ENCODE data around the gene GPRASP1.

GPRASP1 gene, protein sequence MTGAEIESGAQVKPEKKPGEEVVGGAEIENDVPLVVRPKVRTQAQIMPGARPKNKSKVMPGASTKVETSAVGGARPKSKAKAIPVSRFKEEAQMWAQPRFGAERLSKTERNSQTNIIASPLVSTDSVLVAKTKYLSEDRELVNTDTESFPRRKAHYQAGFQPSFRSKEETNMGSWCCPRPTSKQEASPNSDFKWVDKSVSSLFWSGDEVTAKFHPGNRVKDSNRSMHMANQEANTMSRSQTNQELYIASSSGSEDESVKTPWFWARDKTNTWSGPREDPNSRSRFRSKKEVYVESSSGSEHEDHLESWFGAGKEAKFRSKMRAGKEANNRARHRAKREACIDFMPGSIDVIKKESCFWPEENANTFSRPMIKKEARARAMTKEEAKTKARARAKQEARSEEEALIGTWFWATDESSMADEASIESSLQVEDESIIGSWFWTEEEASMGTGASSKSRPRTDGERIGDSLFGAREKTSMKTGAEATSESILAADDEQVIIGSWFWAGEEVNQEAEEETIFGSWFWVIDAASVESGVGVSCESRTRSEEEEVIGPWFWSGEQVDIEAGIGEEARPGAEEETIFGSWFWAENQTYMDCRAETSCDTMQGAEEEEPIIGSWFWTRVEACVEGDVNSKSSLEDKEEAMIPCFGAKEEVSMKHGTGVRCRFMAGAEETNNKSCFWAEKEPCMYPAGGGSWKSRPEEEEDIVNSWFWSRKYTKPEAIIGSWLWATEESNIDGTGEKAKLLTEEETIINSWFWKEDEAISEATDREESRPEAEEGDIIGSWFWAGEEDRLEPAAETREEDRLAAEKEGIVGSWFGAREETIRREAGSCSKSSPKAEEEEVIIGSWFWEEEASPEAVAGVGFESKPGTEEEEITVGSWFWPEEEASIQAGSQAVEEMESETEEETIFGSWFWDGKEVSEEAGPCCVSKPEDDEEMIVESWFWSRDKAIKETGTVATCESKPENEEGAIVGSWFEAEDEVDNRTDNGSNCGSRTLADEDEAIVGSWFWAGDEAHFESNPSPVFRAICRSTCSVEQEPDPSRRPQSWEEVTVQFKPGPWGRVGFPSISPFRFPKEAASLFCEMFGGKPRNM (N-terminal part only)

DNA sequence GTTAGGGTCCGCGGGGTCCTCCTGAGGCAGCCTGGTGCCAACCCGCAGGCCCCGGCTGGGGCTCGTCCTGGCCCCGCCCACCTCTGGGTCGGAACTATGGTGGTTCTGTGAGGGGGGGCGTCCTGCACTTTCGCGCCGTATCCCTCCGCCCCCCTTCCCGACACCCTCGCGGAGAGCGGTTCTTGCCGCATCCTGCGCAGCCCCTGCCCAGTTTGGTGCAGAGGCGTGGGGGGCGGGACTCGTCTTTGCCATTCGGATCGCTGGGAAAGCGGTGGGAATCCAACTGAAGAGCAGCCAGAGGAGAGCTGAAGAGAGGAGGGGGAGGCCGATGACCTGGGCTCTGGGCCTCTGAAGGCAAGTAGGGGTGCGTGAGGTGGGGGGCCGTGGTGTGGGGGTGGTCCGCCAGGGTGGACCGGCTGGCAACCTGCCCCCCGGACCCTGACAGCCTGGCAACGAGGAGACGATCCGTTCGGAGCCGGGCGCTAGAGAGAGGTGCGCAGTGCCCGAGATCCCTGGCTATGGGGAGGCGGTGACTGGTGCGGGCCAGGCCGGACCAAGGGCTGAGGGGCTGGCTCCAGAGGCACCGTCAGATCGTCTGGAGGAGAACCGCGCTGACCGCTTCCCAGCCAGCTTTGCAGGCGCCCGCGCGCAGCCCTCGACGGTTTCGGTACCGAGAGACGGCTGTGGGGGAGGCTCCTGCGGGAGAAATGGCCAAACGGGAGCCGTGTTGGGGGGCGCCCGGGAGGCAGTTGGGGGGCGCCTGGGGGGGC, at the start of gene GPRASP1:
Gene GPRASP1, plus strand, starts transcription at position 242 of the 770 bp plus-strand sequence. CDS start 2,431 bp downstream, outside the sequence.
- TF ChIP-seq ZNF274 (IDR thresholded peaks at IDR 0.05; ENCODE audit: low read depth, low read length) (no peak), YY1 (IDR thresholded peaks at IDR 0.05; ENCODE audit: insufficient read depth, insufficient read length) (no peak), SUZ12 (IDR thresholded peaks at IDR 0.05; ENCODE audit: extremely low read depth, insufficient read depth, insufficient read length) (no peak)
- Histone ChIP-seq H3K4me1 (ENCODE audit: insufficient read depth, insufficient read length) (no peaks in the 10 kb centered on the region), H3K27me3 (ENCODE audit: insufficient read depth, insufficient read length) (peaks cover 17% of the 10 kb centered on the region), H3K36me3 (ENCODE audit: insufficient read depth, insufficient read length, low read length) (no peaks in the 10 kb centered on the region), H3K4me3 (ENCODE audit: insufficient read length, low read depth) (peak within 1 kb of the TSS; percentile 45), H3K9me3 (ENCODE audit: insufficient read depth, low read length) (no peaks in the 10 kb centered on the region), H3K9ac (ENCODE audit: insufficient read length, low read depth) (peak within 1 kb of the TSS; percentile 72)
- DNase-seq (ENCODE audit: low read depth, low spot score): peak; percentile 5

DNA sequence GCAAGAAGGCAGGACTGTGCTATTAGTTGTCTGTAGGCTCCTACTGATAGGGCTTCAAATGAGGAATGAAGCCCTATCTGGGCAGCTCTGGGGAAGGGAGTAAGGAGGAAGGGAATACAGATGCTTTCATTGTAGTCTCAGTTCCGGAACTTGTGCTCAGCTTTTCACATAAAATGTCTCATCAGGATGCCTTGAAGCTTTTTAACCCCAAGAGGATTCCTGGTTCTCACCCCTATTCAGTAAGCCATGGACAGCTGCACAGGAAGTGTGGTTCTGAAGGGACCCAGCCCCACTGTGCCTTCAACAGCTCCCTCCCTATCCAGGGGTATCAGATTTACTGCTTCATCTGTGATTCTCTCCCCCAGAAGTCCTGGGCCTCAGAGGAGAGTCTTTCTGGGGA, 47.0 kb upstream of the GPRASP1 start:
- Histone ChIP-seq H3K9me3 (ENCODE audit: insufficient read depth, low read length) (no peaks in the 10 kb centered on the region), H3K4me3 (ENCODE audit: insufficient read length, low read depth) (no peak overlapping the region), H3K36me3 (ENCODE audit: insufficient read depth, insufficient read length, low read length) (peaks cover 27% of the 10 kb centered on the region), H3K27me3 (ENCODE audit: insufficient read depth, insufficient read length) (no peaks in the 10 kb centered on the region), H3K9ac (ENCODE audit: insufficient read length, low read depth) (no peak overlapping the region), H3K4me1 (ENCODE audit: insufficient read depth, insufficient read length) (no peaks in the 10 kb centered on the region)
- no peak for DNase-seq (ENCODE audit: low read depth, low spot score)
- no peak for TF ChIP-seq YY1 (IDR thresholded peaks at IDR 0.05; ENCODE audit: insufficient read depth, insufficient read length)

DNA sequence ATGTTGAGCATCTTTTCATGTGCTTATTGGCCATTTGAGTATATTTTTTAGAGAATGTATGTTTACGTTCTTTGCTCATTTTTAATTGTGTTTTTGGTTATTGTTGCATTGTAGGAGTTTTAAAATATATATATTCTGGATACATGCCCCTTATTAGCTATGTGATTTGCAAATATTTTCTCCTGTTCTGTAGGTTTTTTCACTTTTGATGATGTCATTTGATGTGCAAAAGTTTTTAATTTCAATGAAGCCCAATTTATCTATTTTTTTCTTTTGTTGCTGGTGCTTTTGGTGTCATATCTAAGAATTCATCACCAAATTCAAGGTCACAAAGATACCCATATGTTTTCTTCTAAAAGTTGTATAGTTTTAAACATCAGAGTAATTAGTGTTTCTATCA, 45.2 kb upstream of the GPRASP1 start:
- Histone ChIP-seq H3K4me1 (ENCODE audit: insufficient read depth, insufficient read length) (no peaks in the 10 kb centered on the region), H3K36me3 (ENCODE audit: insufficient read depth, insufficient read length, low read length) (peaks cover 23% of the 10 kb centered on the region), H3K27me3 (ENCODE audit: insufficient read depth, insufficient read length) (no peaks in the 10 kb centered on the region), H3K9me3 (ENCODE audit: insufficient read depth, low read length) (no peaks in the 10 kb centered on the region), H3K4me3 (ENCODE audit: insufficient read length, low read depth) (no peak overlapping the region), H3K9ac (ENCODE audit: insufficient read length, low read depth) (no peak overlapping the region)
- TF ChIP-seq ZNF274 (IDR thresholded peaks at IDR 0.05; ENCODE audit: low read depth, low read length) (no peak), YY1 (IDR thresholded peaks at IDR 0.05; ENCODE audit: insufficient read depth, insufficient read length) (no peak), SUZ12 (IDR thresholded peaks at IDR 0.05; ENCODE audit: extremely low read depth, insufficient read depth, insufficient read length) (no peak)
- no peak for DNase-seq (ENCODE audit: low read depth, low spot score)

DNA sequence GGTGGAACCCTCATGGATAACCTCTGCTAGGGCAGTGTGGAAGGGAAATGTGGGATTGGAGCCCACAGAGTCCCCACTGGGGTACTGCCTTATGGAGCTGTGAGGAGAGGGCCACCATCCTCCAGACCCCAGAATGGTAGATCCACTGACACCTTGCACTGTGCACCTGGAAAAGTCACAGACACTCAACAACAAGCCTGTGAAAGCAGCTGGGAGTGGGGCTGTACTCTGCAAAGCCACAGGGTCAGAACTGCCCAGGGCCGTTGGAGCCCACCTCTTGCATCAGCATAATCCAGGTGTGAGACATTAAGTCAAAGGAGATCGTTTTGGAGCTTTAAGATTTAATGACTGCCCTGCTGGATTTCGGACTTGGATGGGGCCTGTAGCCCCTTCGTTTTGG, 40.4 kb upstream of the GPRASP1 start:
- Histone ChIP-seq H3K4me3 (ENCODE audit: insufficient read length, low read depth) (no peak overlapping the region), H3K9me3 (ENCODE audit: insufficient read depth, low read length) (no peaks in the 10 kb centered on the region), H3K9ac (ENCODE audit: insufficient read length, low read depth) (no peak overlapping the region), H3K27me3 (ENCODE audit: insufficient read depth, insufficient read length) (no peaks in the 10 kb centered on the region), H3K36me3 (ENCODE audit: insufficient read depth, insufficient read length, low read length) (no peaks in the 10 kb centered on the region), H3K4me1 (ENCODE audit: insufficient read depth, insufficient read length) (no peaks in the 10 kb centered on the region)
- DNase-seq (ENCODE audit: low read depth, low spot score): no peak
- TF ChIP-seq SUZ12 (IDR thresholded peaks at IDR 0.05; ENCODE audit: extremely low read depth, insufficient read depth, insufficient read length) (no peak), ZNF274 (IDR thresholded peaks at IDR 0.05; ENCODE audit: low read depth, low read length) (no peak), YY1 (IDR thresholded peaks at IDR 0.05; ENCODE audit: insufficient read depth, insufficient read length) (no peak)

DNA sequence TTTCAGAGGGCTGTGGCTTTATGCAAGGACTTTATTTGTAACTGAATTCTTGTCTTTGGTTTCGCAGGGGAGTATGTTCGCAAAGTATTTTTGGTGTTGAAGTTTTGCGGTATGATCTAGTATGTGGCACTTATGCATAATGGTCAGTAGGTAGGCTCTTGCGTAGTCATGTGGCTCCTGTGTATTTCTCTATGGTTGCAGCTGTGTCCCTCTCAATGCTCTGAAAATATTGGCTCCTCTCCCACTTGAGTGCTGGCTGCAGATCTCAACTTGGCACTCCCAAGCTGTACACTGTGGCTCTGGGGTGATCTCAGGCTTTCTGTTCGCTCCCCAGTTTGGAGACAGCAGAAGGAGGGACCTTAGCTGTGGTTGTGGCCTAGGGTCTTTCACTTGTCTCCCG, 27.2 kb upstream of the GPRASP1 start:
- Histone ChIP-seq H3K36me3 (ENCODE audit: insufficient read depth, insufficient read length, low read length) (peaks cover 3% of the 10 kb centered on the region), H3K4me3 (ENCODE audit: insufficient read length, low read depth) (no peak overlapping the region), H3K27me3 (ENCODE audit: insufficient read depth, insufficient read length) (no peaks in the 10 kb centered on the region), H3K4me1 (ENCODE audit: insufficient read depth, insufficient read length) (no peaks in the 10 kb centered on the region), H3K9ac (ENCODE audit: insufficient read length, low read depth) (no peak overlapping the region), H3K9me3 (ENCODE audit: insufficient read depth, low read length) (peaks cover 12% of the 10 kb centered on the region; the same call in 1 of the 2 replicates)
- TF ChIP-seq SUZ12 (IDR thresholded peaks at IDR 0.05; ENCODE audit: extremely low read depth, insufficient read depth, insufficient read length): no peak
- TF ChIP-seq YY1 (IDR thresholded peaks at IDR 0.05; ENCODE audit: insufficient read depth, insufficient read length): no peak
- TF ChIP-seq ZNF274 (IDR thresholded peaks at IDR 0.05; ENCODE audit: low read depth, low read length): no peak
- no peak for DNase-seq (ENCODE audit: low read depth, low spot score)

DNA sequence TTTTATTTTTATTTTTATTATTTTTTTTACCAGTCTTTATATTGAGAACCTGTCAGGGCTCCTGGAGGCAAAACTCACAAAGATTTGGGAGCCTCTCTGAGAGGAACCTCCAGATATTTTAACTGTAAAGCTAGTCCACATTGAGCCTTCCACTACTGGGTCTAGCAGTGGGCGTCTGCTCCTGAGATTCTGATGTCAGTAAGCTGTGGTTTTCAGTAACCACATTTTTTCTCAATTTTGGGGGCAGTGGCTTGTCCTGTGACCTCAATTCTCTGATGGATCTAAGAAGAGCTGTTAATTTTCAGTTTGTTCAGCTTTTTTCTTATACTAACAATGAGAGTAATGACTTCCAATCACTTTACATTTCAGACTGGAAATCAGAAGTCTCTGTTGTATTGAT, 23.6 kb upstream of the GPRASP1 start:
- Histone ChIP-seq H3K9ac (ENCODE audit: insufficient read length, low read depth) (no peak overlapping the region), H3K4me3 (ENCODE audit: insufficient read length, low read depth) (no peak overlapping the region), H3K36me3 (ENCODE audit: insufficient read depth, insufficient read length, low read length) (peaks cover 3% of the 10 kb centered on the region), H3K4me1 (ENCODE audit: insufficient read depth, insufficient read length) (no peaks in the 10 kb centered on the region), H3K27me3 (ENCODE audit: insufficient read depth, insufficient read length) (no peaks in the 10 kb centered on the region), H3K9me3 (ENCODE audit: insufficient read depth, low read length) (no peaks in the 10 kb centered on the region)
- TF ChIP-seq YY1 (IDR thresholded peaks at IDR 0.05; ENCODE audit: insufficient read depth, insufficient read length): no peak
- no peak for TF ChIP-seq SUZ12 (IDR thresholded peaks at IDR 0.05; ENCODE audit: extremely low read depth, insufficient read depth, insufficient read length)
- no peak for TF ChIP-seq ZNF274 (IDR thresholded peaks at IDR 0.05; ENCODE audit: low read depth, low read length)
- no peak for DNase-seq (ENCODE audit: low read depth, low spot score)

All from NT2/D1 (cell line).